ENCODE results near the gene SMG9.

Gene SMG9, protein sequence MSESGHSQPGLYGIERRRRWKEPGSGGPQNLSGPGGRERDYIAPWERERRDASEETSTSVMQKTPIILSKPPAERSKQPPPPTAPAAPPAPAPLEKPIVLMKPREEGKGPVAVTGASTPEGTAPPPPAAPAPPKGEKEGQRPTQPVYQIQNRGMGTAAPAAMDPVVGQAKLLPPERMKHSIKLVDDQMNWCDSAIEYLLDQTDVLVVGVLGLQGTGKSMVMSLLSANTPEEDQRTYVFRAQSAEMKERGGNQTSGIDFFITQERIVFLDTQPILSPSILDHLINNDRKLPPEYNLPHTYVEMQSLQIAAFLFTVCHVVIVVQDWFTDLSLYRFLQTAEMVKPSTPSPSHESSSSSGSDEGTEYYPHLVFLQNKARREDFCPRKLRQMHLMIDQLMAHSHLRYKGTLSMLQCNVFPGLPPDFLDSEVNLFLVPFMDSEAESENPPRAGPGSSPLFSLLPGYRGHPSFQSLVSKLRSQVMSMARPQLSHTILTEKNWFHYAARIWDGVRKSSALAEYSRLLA

GRCh38 chr19:43754503-43755255, at the start of gene SMG9:
TSS of gene SMG9 (minus strand) at chr19:43754962. CDS start at chr19:43750741, 4,221 bp downstream.
- DNase-seq: peak; percentile 98

DNA sequence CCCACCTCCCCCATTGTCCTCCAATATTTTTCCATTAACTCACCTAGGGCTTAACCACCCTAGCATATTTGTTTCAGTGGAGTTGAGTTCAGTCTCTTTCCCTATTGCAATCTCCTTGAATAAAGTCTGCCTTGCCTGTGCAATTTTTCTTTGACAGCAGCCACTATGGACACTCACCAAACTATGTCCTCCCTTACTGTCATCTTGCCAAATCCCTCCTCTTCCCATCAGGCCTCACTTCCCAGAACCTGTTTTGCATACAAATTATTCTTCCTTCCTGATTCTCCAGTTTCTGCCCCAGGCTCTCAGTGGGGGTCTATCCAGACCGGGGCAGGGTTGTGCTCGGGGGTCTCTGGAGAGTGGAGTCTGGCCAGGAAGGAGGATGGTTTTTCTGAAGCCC, 49.7 kb upstream of the SMG9 start:
- DNase-seq: no peak

- no peak for DNase-seq
Observed at GRCh38 chr19:43802216-43802951, 47.6 kb upstream of the SMG9 start, which contains the start of gene LYPD5. TSS of gene LYPD5 (minus strand) at chr19:43802447. CDS start at chr19:43802380, 67 bp downstream.

GRCh38 chr19:43799502-43800142, 44.9 kb upstream of the SMG9 start:
- no peak for DNase-seq

- peak; percentile 27 for DNase-seq
Observed at GRCh38 chr19:43798546-43799409, 44.0 kb upstream of the SMG9 start.

DNA sequence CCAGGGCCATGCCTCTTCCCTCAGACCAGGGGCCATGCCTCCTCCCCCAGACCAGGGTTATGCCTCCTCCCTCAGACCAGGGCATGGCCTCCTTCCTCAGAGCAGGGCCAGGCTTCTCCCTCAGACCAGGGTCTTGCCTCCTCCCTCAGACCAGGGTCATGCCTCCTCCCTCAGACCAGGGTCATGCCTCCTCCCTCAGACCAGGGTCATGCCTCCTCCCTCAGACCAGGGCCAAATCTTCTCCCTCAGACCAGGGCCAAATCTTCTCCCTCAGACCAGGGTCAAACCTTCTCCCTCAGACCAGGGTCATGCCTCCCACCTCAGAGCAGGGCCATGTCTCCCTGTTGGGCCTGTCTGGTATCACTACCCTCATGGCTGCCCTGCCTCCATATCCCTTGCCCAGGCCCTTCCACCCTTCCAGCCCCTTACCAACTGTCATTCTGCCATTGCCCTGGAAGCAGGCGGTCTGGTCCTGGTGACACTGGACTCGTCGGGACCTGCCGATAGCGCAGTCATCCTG, 43.3 kb upstream of the SMG9 start:
- no peak for DNase-seq

GRCh38 chr19:43797556-43797955, 42.8 kb upstream of the SMG9 start:
- DNase-seq: no peak

GRCh38 chr19:43797118-43797517, 42.4 kb upstream of the SMG9 start:
- DNase-seq: no peak

GRCh38 chr19:43790587-43790986, 35.8 kb upstream of the SMG9 start:
- no peak for DNase-seq

- peak; percentile 32 for DNase-seq
Observed at GRCh38 chr19:43789029-43789428, 34.3 kb upstream of the SMG9 start.

- DNase-seq: no peak
Observed at GRCh38 chr19:43786665-43787064, 31.9 kb upstream of the SMG9 start.

DNA sequence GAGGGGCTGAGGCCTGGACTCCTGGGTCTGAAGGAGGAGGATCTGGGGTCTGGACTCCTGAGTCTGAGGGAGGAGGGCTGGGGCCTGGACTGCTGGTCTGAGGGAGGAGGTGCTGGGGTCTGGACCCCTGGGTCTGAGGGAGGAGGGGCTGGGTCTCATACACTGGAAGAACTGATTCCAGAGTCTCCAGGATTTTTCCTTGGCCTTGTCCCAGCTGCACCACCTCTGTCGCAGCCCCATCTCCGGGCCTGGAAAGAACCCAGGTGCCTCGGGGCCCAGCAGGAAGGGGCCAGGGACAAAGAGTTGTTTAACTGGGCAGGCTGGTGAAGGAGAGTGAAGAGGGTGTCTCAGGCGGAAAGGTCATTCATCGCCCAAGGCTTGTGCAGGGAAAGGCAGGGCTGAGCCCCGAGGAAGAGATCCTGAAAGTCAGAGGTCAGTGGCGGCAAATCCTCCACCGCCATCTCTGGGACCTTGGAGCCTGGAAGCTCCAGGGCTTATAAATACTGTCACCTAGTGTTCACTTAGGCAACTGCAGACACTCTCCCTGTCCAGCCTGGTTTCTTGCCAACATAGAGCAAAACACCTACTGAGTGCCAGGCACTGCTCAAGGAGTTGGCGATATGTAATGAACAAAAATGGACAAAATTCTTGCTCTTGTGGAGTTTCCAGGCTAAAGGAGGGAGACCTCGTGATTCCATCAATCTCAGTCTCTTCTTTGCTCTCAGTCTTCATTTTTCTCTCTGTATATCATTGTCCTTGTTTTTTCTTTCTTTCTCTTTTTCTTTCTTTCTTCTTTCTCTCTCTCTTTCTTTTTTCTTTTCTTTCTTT, 30.4 kb upstream of the SMG9 start:
- DNase-seq: peak; percentile 75

GRCh38 chr19:43784241-43784980, 29.6 kb upstream of the SMG9 start:
- peak; percentile 88 for DNase-seq

DNA sequence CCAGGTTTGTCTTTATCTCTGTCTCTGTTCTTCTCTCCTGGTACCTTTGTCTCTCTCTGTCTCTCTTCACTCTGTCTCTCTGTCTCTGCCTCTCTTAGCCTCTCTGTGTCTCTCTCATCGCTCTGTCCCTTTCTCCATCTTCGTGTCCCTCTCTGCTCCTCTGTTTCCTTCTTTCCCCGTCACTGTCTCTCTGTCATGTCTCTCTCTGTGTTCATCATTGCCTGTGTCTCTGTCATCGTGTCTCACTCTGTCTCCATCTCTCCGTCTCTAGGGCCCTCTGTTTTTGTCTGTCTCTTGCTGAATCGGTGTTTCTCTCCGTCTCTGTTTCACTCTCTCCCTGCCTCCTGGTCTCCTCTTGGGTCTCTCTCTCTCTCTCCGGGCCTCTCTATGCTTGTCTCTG, 28.9 kb upstream of the SMG9 start:
- DNase-seq: no peak

GRCh38 chr19:43782689-43783231, 28.0 kb upstream of the SMG9 start:
- no peak for DNase-seq

DNA sequence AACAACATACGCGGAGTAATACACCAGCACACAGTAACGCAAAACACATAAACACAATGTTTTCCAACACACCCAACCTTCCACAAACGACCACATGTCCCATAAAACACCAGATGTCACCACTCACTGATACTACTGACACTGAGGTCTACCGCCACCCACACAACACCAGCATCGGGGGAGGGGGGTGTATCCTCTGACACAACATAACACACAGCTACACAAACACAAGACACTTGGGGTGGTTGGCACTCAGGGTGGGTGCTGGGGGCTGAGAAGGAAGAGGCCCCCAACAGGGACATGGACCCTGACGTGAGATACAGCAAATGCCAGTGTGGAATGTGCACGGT, 27.5 kb upstream of the SMG9 start:
- DNase-seq: no peak

GRCh38 chr19:43781630-43782310, 27.0 kb upstream of the SMG9 start:
- no peak for DNase-seq

DNA sequence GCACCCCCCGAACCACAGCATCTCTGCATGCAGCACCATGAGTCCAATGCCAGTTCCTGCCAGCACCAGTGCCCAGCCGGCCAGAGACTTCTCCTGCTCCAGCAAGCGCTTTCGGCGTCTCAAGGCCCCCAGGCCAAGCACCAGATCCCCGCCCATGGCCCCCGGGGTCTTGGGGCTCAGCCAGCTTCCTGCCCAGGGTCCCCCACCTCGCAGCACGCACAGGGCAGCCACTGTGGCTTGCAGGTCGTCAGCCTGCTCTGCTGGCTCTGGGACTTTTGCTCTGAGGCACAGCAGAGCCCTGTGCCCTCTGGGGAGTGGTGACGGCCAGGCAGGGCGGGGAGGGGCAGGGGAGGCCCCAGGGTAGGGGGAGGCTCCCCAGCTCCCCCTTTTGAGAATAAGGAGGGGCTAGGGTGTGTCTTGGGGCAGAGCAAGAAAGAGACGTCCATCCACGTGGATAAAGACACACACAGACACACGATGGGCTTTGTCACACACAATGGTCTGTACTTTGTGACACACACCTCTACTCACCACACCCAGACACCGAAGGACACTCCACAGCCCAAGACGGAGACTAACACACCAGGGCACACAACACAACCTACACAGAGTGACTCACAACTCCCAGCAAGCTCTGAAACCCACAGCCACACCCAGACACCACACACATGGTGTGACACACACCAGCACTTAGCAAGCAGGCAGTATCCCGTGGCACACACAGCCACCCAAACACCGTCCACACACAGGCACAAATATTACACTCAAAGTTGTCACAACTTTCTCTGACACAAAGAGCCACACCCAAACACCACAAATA, 26.2 kb upstream of the SMG9 start, which contains the start of gene KCNN4:
KCNN4 (minus strand) TSS at position 268 of the 820 bp plus-strand sequence; CDS start at position 156, 112 bp downstream.
- peak; percentile 53 for DNase-seq
